HG03521 (cell line): ENCODE results near the gene SURF2.
"Not testable (repeated sequence)": the region's sequence is repeated elsewhere in the genome, so short reads cannot be mapped to it uniquely, and the experiment has no call there.

Source experiments
- ATAC-seq: cut with Tn5 transposase; IDR thresholded peaks from one replicate; pipeline ENCODE4 v1.9.1; 2021; ENCODE audit warnings: mild to moderate bottlenecking, moderate library complexity; ENCODE audit not compliant: unreplicated experiment

SURF2 gene

DNA sequence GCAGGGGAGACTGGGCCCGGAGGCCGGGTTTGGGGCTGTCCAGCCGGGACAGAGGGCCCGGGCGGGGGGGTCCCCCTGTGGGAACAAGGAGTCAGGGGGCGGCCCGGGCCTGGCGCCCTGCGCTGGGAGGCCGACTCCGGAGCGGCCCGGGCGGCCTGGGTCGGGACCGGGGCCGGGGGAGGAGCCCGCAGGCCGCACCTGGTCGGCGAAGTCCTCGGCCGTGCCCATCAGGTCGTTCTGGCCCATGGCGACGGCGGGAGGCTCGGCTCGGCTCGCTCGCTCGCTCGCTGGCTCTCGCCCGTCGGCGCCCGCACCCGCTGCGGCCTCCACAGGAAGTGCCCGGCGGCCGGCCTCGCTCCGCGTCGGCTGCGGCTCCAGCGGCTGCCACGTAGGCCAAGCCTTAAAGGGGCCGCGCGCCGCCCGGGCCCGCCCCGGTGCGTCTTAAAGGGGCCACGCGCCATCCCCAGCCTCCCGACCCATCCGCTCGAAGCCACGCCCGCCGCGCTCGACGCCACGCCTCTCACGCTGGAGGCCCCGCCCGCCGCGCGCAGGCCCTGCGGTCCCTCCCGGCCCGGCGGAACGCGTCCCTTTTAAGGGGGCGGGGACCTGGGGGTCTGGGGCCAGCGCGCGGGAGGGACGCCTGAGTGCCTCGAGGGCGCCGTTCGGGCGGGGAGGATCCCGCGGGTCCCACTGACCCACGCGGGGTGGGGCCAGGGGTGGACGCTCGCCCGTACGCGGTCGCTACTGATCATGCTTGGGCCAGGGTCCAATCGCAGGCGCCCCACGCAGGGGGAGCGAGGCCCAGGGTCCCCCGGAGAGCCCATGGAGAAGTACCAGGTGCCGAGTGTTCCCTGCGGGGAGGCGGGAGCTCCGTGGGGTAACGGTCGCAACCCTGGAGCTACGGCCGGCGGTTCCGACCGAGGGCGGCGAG, 19.6 kb downstream of the SURF2 start, which contains the start of the genes STKLD1 and SURF4:
STKLD1 (plus strand) TSS at position 643 of the 931 bp plus-strand sequence; CDS start at position 751, 108 bp downstream.
SURF4 (minus strand) TSS at position 337 of the 931 bp plus-strand sequence; CDS start at position 246, 91 bp downstream.
- peak; percentile 92 for ATAC-seq

DNA sequence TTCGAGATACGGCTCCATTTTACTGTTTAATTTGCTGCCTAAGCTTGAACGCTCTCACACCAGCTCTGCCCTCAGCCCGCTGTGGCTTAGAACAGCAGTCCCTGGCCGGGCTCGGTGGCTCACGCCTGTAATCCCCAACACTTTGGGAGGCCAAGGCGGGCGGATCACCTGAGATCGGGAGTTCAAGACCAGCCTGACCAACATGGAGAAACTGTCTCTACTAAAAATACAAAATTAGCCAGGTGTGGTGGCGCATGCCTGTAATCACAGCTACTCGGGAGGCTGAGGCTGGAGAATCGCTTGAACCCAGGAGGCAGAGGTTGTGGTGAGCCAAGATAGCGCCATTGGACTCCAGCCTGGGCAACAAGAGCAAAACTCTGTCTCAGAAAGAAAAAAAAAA, 20.9 kb downstream of the SURF2 start:
- not testable (repeated sequence) for ATAC-seq

DNA sequence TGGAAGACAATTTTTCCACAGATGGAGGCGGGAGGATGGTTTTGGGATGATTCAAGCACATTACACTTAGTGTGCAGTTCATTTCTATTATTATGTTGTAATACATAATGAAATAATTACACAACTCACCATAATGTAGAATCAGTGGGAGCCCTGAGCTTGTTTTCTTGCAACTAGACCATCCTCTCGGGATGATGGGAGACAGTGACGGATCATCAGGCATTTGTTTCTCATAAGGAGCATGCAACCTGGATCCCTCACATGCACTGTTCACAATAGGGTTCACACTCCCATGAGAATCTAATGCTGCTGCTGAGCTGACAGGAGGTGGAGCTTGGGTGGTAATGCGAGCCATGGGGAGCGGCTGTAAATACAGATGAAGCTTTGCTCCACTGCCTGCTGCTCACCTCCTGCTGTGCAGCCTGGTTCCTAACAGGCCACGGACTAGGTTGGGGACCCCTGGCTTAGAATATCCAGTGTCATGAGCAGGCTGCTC, 21.4 kb downstream of the SURF2 start:
- ATAC-seq, result no peak

DNA sequence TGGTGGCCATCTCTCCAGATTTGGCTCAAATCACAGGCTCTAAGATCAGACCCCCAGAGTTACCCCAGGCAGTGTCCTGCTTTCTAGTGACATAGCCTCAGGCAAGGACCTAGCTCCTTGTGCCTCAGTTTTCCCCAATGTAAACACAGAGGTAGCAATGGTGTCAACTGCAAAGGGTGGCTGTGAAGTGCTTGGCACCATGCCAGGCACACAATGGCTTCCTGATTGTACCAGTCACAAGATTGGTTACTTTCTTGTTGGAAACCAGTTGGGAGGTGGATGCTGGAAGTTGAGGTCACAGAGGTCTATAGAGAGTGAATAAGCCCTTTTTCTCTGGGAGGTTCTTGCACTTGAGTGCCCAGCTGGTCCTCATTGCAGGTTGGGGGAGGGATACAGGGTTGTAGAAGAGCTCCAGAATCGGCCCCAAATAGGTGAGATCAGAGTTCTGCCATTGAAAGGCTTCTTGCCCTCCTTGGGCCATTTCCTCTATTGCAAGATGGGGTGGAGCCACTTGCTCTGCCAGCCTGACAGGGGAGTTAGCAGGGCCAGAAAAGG, 22.1 kb downstream of the SURF2 start:
- no peak for ATAC-seq

DNA sequence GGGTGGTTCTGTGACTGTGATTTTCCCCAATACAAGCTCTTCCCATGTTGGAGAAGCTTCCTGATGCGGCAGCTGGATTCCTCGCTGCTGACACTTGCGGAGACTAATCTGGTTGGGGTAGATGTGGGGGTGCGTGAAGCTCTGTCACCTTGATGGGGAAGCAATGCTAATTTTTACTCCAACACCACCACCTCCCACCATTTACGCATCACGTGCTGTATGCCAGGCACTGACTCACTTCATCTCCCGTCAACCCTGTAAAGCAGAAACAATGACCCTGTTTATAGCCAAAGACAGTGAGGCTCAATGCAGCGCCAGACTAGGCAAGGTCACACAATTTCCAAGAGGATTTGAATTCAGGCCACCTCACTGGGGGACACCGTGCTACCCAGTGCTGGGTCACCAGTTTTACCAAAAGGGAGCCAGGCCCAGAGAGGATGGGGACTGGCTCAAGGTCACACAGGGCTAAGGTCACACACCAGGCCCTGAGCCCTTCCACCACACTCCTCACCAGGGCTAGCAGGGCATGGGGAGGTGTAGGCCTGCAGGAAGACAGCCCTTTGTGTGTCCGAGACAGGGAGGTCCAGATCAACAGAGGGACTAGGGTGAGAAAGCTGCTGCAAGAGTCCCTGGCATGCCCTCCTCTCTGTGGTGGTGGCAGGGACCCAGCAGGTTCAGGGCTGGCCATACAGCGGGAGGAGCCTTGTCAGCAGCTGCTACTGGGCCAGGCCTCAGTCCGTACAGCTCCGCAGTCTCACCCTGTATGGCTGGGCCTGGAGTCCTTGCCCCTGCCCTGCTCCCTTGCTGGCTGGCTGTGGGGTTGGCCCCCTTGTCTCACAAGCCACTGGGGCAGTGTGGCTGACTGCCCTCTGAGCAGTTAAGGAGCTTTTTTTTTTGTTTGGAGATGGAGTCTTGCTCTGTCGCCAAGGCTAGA, 23.1 kb downstream of the SURF2 start:
- ATAC-seq, result no peak

DNA sequence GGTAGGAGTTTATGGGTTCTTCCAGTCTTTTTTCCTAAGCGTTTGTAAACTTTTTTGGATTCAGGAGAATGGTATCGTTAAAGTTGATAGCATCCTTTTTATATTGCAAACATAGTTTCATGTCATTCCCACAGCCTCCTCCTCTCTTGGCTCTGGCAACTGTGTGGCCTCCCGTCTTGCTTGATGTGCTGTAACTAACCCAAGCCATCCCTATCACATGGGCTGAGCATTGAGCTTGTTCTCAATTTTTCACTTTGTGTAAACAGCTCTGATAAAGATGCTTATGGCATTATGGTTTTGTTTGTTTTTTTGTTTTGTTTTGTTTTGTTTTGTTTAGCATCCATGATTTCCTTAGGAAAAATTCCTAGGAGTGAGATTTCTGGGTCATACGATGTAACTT, 24.4 kb downstream of the SURF2 start:
- ATAC-seq, result no peak

DNA sequence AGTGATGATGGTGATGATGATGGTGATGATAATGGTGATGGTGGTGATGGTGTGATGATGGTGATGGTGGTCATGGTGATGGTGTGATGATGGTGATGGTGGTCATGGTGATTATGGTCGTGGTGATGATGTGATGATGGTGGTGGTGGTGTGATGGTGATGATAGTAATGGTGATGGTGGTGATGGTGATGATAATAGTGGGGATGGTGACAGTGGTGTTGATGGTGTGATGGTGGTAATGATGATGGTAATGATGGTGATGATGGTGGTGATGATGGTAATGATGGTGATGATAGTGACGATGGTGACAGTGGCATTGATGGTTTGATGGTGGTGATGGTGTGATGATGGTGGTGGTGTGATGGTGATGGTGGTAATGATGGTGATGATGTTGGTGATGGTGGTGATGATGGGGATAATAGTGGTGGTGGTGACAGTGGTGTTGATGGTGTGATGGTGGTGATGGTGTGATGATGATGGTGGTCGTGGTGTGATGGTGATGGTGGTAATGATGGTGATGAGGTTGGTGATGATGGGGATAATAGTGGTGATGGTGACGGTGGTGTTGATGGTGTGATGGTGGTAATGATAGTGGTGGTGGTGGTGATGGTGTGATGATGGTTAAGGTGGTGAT, 26.3 kb downstream of the SURF2 start:
- no peak for ATAC-seq

DNA sequence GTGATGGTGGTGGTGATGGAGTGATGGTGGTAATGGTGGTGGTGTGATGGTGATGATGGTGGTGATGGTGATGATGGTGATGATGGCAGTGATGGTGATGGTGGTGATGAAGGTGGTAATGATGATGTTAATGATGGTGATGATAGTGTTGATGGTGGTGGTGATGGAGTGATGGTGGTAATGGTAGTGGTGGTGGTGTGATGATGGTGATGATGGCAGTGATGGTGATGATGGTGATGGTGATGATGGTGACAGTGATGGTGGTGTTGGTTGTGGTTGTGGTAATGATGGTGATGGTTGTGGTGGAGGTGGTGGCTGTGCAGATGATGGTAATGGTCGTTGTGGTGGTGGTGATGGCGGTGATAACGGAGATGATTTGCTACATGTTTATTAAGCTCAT, 27.1 kb downstream of the SURF2 start:
- no peak for ATAC-seq

DNA sequence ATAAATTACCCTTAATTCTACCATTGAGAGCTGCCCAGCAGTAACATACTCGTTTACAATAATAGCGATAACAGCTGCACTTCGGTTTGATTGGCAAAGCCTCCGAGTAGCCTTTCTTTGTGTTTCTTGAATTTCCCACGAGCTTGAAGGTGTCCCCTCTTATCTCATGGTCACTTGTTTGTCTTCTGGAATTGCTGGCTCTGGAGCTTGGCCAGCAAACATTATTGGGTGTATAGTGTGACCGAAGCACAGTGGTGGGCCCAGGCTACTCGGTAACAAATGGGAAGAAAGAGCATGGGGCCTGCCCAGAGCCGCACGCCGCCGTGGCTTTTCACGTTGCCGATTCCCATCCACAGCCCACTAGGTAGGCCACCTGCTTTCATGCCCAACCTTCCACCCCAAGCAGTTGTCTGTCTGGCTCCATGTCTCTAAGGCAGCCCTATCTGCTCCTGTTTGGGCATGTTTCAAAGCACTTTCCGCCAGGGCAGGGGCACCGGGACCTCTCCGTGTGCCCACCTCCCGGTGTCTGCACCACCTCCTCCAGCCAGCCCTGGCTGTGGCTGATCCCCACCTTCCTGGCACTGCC, 28.5 kb downstream of the SURF2 start:
- ATAC-seq, result no peak

DNA sequence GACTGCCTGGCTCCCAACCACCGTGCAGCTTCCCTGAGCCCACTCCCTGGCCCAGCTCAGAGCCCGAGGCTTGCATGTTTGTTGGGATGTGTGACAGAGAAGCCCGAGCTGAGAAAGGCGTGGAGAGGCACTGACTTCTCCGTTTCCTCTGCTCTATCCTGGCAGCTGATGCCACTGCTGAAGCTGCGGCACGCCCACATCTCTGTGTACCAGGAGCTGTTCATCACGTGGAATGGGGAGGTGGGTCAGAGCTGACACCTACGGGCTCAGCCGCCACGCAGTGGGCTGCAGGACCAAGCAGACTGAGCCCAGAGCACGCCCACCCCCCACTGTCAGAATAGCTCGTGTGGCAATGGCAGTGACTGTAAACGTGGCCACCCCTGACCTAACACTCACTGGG, 29.1 kb downstream of the SURF2 start:
- ATAC-seq, result no peak

DNA sequence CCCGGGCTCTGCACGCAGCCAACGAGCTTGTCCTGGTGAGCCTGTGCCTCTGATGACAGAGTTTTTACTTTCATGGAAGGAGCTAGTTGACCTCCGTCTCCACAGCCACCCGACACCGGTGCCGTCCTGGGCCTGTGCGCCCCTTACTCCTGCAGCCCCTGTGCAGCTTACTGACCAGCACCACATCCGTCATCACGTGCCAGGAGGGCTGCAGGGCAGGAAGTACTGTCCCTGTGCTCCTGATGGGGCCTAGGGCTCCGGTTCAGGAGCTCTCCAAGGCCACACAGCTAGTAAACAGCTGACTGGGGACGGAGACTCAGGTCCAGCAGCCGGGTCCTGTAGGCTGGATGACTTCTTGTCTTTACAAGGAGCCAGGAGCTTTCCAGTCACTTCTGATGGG, 30.0 kb downstream of the SURF2 start:
- ATAC-seq, result no peak

DNA sequence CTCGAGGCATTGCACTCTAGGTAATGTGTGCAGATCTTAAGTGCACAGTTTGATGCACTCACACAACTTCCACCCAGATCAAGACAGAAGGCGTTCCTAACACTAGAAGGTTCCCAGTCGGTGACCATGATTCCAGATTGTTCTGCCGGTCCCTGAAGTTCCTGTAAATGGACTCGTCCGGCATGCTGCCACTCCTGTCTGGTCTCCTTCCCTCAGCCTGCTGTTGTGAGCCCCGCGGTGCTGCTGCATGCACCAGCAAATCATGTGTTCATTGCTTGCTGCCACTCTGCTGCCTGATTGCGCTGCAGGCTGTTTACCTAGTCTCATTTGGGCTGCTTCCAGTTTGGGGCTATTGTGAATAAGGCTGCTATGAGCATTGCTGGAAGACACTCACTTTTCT, 31.3 kb downstream of the SURF2 start:
- ATAC-seq, result no peak

DNA sequence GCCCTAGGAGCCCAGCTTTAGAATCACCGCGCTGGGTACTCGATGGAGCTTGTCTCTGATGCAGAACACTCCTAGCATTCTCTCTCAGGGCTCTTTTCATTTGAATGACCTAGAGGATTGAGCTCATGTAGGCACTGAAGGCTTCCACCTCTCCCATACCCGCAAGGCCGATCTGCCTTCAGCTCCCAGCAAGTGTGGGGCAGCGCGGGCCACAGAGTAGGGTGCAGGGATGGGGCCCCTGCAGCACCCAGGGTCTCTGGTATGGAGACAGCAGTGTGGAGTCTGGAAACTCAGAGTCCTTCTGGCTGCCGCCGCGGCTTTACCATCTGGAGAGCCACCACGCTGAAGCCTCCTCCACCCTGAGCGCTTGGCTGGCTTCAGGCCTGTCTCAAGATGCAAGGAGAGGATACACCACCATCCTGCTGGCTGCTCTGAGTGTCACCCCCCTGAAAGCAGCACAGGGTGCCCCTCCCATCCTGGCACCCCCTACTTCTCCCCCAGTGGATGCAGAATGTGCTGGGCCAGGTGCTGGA, 32.7 kb downstream of the SURF2 start:
- ATAC-seq, result no peak

DNA sequence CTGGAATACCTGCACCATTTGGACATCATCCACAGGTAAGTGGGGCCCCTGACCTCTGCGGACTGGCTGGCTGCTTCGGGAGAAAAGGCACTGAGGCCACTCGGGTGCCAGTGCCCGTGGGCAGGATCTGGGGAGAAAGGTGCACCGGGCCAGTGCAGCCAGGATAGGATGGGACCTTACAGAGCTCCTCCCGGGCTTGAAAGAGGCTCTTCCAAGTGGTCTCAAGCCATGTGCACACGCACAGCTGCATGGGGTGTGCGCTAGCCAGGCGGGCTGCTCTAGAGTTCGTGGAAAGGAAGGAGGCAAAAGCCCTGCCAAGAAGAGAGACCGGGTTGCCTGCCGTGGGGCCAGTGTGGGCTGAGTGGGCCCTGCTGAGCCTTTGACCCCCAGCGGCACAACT, 33.2 kb downstream of the SURF2 start:
- ATAC-seq, result no peak

DNA sequence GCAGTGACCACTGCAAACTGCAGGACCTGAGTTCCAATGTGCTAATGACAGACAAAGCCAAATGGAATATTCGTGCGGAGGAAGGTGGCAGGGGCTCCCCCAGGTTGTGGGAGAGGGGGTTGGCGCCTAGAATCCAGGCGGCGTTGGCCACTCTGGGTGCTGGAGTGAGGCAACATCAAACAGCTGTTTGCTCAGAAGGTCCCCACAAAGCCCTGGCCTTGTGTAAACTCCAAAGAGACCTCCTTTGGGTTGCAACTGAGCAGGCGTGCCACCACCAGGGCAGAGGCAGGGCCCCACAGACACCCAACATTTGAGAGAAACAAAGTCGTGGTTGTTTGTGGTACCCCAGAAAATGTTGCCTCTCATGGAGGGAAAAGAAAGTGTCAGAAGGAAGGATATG, 34.4 kb downstream of the SURF2 start:
- no peak for ATAC-seq

DNA sequence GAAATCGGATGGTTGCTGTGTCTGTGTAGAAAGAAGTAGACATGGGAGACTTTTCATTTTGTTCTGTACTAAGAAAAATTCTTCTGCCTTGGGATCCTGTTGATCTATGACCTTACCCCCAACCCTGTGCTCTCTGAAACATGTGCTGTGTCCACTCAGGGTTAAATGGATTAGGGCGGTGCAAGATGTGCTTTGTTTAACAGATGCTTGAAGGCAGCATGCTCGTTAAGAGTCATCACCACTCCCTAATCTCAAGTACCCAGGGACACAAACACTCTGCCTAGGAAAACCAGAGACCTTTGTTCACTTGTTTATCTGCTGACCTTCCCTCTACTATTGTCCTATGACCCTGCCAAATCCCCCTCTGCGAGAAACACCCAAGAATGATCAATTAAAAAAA, 35.1 kb downstream of the SURF2 start:
- not testable (repeated sequence) for ATAC-seq

DNA sequence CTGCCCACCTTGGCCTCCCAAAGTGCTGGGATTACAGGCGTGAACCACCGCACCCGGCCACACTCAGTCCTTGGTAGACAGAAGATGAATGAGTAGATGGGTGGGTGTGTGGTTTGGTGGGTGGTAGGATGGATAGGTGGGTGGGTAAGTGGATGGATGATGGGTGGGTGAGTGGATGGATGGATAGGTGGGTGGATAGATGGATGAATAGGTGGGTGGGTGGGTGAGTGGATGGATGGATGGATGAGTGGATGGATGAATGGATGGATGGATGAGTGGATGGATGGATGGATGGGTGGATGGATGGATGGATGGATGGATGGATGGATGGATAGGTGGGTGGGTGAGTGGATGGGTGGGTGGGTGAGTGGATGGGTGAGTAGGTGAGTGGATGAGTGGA, 36.0 kb downstream of the SURF2 start:
- not testable (repeated sequence) for ATAC-seq

DNA sequence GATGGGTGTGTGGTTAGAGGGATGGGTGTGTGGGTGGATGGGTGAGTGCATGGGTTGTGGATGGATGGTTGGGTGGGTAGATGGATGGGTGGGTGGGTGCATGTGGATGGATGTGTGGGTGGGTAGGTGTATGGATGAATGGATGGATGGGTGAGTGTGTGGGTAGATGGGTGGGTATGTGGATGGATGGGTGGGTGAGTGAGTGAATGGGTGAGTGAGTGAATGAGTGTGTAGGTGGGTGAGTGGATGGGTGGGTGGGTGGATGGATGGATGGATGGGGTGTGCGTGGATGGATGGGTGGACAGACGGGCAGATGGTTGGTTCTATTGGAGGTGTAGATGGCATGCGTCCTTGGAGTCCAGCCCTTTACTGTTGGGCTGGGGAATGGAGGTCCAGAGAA, 37.0 kb downstream of the SURF2 start:
- no peak for ATAC-seq

DNA sequence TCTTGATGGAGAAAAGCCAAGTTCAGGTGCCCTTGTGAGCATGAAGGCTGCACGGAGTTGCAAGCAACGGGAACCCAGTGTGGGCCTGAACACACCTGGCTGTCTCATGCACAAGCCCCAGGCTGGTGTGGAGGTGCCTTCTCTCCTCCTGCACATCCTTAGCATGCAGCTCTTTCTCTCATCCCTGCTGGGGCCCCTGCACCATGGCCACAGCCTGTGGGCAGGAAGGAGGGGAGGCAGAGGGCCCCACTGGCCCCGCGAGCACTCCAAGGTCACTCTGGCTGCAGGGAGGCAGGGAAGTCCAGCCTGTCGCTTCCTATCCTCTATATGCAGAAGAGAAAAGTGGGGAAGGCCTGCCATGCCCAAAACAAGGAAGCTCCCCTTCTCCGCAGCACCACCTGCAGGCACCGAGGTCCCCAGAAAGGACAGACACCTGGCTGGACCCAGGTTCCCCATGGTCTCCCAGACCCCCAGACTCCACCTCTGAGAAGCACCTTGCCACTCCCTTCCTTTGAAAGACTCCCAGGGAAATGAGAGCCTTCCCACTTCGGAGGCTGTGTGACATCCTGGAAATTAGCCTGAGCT, 38.4 kb downstream of the SURF2 start:
- no peak for ATAC-seq

DNA sequence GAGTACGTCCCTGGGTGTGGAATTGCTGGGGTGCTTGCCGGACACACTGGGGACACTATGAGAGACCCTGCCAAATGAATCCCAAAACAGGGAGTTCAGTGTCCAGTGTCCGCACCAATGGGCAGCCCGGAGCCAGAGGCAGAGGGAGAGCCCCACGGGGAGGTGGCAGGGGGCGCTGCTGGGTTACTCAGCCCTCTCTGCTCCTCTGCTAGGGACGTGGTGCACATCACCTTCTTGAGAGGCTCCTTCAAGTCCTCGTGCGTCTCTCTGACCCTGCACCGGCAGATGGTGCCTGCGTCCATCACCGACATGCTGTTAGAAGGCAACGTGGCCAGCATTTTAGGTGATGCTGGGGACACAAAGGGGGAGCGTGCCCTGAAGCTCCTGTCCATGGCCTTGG, 40.6 kb downstream of the SURF2 start:
- no peak for ATAC-seq
